Colon (tissue), 2 donors: ENCODE measurements around the gene FAM117A.
"Not testable (repeated sequence)": the region's sequence is repeated elsewhere in the genome, so short reads cannot be mapped to it uniquely, and the experiment has no call there.

Source experiments
- FAIRE-seq: peaks from 2 replicates; lab custom pipeline; 2012; peaks lifted over from hg19 to GRCh38; lab: Jason Lieb, UNC
- donor health status: control.
- donor health status: control.

Gene FAM117A

GRCh38 chr17:49762151-49762941, 1.6 kb downstream of the FAM117A start:
- FAIRE-seq: no peak

DNA sequence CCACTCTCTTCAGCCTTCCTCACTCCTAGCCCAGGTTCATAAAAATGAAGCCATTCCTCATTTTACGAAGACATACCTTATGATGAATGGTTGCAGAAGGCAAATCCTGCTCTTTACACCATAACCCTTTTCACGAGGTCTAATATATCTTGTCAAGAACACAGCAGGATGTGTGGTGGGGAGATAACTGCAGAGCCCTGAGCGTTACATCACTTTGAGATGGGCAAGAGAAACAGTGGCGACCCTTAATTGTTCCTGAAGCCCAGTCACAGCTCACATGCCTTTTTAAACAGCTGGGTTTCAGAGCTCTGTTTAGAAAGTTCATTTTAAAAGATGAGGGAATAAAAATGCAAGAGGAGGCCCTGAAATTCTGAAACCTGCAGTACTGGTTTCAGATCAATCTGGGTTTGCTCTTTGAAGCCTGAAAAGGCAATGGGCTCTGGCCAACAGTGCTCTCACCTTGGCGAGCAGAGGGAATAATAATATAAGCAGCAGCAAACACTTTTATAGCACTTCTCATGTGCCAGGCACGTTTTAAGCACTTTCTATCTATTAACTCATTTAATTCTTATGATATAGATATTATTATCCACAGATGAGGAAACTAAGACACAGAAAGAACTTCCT, 2.9 kb downstream of the FAM117A start:
- FAIRE-seq: no peak

DNA sequence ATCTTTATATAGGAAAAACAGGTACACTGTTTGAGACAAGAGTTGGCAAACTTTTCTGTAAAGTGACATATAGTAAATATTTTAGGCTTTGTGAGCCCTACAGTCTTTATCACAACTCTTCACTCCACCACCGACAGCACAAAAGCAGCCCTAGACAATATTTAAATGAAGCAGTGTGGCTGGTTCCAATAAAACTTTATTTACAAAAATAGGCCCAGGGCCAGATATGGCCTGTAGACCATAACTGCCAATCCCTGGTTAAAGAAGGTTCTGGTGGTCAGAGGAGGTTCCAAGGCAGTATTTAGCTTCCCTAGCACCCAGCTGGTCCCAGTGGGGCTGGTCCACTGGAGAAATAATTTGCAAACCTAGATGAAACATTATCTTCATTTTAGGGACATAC, 3.6 kb downstream of the FAM117A start:
- FAIRE-seq: no peak

DNA sequence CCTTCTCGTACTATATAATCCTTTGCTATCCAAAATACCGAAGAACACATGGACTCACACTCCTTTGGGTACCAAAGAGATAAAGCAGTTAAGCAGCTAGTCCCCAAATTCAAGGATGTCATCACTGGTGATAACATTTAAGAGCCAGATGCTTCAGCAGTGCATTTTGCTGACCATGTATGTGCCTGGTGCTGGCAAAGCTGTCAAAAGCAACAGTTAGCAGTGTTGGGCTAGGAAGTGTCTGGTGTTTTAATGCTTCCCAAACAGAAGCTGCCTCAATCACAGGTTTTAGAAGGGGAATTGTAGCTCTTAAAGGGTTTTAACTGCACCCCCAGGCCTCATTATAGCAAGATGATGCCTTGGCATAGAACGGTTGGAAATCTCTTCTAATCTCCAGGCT, 4.7 kb downstream of the FAM117A start:
- no peak for FAIRE-seq

GRCh38 chr17:49758464-49759010, 5.4 kb downstream of the FAM117A start:
- not testable (repeated sequence) for FAIRE-seq

GRCh38 chr17:49757151-49757777, 6.7 kb downstream of the FAM117A start:
- FAIRE-seq: no peak

GRCh38 chr17:49756323-49757150, 7.4 kb downstream of the FAM117A start:
- no peak for FAIRE-seq

DNA sequence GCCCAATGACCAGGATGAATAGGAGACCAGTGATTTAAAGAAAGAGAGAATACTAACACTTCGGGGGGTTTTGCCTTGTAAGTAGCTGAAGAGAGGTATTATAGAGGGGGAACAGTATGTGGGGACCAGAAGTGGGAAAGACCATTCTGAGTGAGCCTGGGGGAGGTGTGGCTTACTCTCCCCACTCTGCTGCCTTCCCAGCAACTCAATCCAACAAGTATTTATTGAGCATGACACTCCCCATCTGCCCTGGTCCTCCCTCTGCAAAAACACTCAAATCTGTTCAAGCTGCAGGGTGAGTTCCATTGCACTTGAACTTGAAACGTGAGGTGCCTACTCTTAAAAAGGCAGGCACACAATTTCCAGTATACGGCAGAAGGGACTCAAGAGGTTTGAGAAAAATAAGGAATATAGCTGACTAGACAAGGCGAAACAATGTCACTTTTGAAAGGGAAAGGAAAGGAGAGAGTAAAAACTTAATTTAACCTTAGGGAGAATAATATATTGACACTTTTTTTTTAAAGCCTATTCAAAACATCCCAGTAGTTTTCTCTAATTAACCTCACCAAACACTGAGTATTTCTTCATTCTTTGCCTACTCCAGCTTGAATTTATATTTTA, 8.2 kb downstream of the FAM117A start:
- no peak for FAIRE-seq

DNA sequence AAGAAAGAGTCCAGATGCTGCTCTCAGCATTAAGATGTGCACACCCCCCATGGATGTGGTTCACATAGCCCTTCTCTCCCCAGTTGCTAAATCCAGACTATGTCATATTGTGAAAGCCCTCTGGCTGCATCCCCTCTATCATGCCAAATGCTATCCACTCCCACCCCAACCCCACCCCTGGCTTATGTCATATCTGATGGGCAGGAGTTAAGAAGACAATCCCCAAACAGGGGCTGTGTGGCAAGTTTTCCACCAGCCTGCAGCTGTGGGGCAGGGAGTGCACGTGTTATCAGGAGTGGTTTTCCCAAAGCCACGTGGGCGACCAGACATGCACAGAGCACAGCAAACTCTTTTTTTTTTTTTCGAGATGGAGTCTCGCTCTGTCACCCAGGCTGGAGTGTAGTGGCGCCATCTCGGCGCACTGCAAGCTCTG, 10.0 kb downstream of the FAM117A start:
- FAIRE-seq: no peak

- no peak for FAIRE-seq
Measured at GRCh38 chr17:49752508-49752907, 11.4 kb downstream of the FAM117A start.

- no peak for FAIRE-seq
Measured at GRCh38 chr17:49749730-49750129, 14.2 kb downstream of the FAM117A start.

GRCh38 chr17:49748791-49749190, 15.1 kb downstream of the FAM117A start:
- no peak for FAIRE-seq

- no peak for FAIRE-seq
Measured at GRCh38 chr17:49748223-49748622, 15.7 kb downstream of the FAM117A start.

- FAIRE-seq: no peak
Measured at GRCh38 chr17:49747632-49748031, 16.3 kb downstream of the FAM117A start.

- no peak for FAIRE-seq
Measured at GRCh38 chr17:49746791-49747490, 17.0 kb downstream of the FAM117A start.

DNA sequence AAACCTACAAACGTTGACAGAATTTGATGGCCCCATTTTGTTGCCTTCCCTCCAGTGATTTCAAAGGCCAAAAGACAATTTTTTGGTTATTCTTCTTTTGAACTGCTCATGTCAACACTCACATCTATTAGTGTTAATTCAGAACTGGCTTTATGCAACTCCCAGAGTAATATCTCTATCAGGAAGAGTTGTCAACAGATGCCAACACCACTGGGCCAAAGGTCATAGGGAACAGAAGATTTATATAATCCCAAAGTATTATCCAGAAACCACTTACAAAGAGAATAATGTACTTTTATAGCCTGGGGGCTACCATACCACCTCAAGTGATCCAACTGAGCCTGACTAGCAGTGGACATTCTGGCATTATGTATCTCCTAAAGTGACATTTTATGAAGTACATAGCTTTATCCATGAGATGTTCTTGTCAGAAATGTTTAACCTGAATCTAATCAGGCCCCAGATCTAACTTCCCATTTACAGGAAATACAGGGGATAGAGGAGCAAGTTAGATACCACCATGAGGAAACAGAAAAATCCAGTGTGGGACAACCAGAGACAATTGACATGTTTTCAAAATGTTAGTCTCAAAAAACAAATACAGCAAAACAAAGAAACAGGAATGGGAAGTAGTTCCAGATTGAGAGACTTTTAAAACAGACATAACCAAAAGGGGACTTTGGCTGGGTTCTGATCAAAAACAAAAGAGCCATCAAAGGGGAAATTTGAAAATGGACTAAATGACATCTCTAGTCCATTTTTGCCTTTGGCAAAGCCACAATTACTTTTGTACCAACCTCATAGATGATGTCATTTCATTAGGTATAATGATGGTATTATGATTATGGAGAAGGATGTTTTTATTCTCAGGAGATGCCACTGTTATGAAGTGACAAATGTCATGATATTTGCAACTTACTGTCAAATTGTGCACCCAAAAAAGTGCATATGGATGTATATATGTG, 18.5 kb downstream of the FAM117A start:
- FAIRE-seq: no peak

DNA sequence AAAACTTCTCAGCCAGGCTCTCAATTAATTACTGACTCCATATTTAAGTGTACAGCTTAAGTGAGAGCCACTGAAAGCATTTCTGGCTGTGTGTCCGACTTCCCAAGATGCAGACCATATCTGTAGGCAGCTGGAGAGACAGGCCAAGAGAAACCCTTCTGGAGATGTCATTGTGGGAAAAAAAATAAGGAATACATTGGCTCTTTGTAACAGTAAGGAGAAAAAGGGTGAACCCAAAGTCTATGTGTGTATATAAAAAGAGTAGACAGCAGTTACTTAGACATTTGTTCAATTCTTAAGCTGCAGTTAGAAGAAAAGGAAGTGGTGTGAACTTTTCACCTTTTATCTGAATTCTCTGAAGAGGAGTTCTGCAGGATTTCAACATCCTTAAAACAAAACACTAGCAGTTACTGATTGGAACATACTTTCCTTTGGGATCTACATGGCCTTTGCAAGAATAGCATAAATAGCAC, 21.7 kb downstream of the FAM117A start:
- FAIRE-seq: no peak

- FAIRE-seq: no peak
Measured at GRCh38 chr17:49741692-49742076, 22.2 kb downstream of the FAM117A start.

DNA sequence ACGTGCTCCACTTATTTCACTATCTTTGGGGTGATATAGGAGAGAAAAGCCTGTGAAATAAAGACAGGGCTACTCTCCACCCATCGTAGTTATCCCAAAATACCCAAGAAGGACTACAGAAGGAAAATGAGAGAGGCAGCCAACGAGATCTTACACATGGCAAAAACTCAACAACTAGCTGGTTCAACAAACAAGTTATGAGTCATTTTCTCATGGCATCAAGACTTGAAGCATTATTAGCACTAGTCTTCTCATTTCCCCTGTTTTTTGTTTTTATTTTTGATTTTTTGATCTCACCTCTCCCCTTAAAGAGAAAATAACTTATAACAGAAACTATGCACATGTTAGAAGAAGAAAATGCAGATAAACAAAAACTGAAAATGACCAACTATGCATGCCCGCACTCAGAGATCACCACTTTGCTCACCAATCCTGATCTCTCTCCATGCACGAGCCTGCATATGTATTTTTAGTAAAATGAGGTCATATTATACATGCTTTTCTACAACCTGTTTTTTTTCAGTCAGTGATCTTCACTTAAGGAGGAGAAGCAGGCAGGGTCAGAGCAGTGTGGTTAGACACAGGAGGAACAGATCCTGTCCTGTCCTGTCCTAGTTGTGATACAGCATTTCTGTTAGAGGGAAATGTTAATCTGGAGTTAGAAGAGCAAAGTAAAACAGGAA, 22.8 kb downstream of the FAM117A start:
- no peak for FAIRE-seq
